Trophoblast cell (in vitro differentiated cells and primary cell): ENCODE results near the gene MAP2K6.

Experiments used
- DNase-seq, 2 donors: peaks; one replicate each; pipeline ENCODE4 v3.0.0-alpha.2; 2016
- H2AFZ ChIP-seq: 2 replicates; pipeline ENCODE4 v1.6.1; 2013; ENCODE audit warnings: low read length, moderate library complexity, mild to moderate bottlenecking; ENCODE audit not compliant: insufficient read depth, poor library complexity
- H2AK5ac ChIP-seq: 2 replicates; pipeline ENCODE4 v1.6.1; 2013; ENCODE audit warnings: mild to moderate bottlenecking, low read length
- H2BK120ac ChIP-seq: 2 replicates; pipeline ENCODE4 v1.6.1; 2013; ENCODE audit warnings: low read length, mild to moderate bottlenecking, moderate library complexity; ENCODE audit not compliant: insufficient read depth, poor library complexity
- H2BK12ac ChIP-seq: 2 replicates; pipeline ENCODE4 v1.6.1; 2013; ENCODE audit warnings: mild to moderate bottlenecking, low read length, moderate library complexity
- H2BK5ac ChIP-seq: 2 replicates; pipeline ENCODE4 v1.6.1; 2013; ENCODE audit warnings: low read length, low read depth, moderate library complexity, mild to moderate bottlenecking; ENCODE audit not compliant: poor library complexity
- H3K14ac ChIP-seq: 2 replicates; pipeline ENCODE4 v1.6.1; 2013; ENCODE audit warnings: mild to moderate bottlenecking, low read length
- H3K18ac ChIP-seq: 2 replicates; pipeline ENCODE4 v1.6.1; 2013; ENCODE audit warnings: mild to moderate bottlenecking, low read length
- H3K23ac ChIP-seq: 2 replicates; pipeline ENCODE4 v1.6.1; 2013; ENCODE audit warnings: low read length
- H3K27ac ChIP-seq: 2 replicates; pipeline ENCODE4 v1.5.1; 2013; ENCODE audit warnings: low read depth, mild to moderate bottlenecking, inconsistent platforms, low read length, moderate library complexity
- H3K27me3 ChIP-seq: 2 replicates; pipeline ENCODE4 v1.6.1; 2013; ENCODE audit warnings: inconsistent platforms, mild to moderate bottlenecking, low read length, moderate library complexity; ENCODE audit not compliant: insufficient read depth
- H3K36me3 ChIP-seq, 2 experiments: 1 replicate in 1 of 2; 2 replicates in 1 of 2; pipeline ENCODE4 v1.6.1; 2013; ENCODE audit warnings: low read length in 2 of 2, mild to moderate bottlenecking in 2 of 2, moderate library complexity in 1 of 2; ENCODE audit not compliant: insufficient read depth in 2 of 2, control insufficient read depth in 1 of 2
- H3K4ac ChIP-seq: 2 replicates; pipeline ENCODE4 v1.6.1; 2013; ENCODE audit warnings: low read depth, mild to moderate bottlenecking, low read length, moderate library complexity
- H3K4me1 ChIP-seq, 2 experiments: 1 replicate in 1 of 2; 2 replicates in 1 of 2; pipeline ENCODE4 v1.6.1; 2013; ENCODE audit warnings: low read length in 2 of 2, mild to moderate bottlenecking in 2 of 2, moderate library complexity in 1 of 2; ENCODE audit not compliant: insufficient read depth in 2 of 2, control insufficient read depth in 1 of 2
- H3K4me2 ChIP-seq: 2 replicates; pipeline ENCODE4 v1.6.1; 2013; ENCODE audit warnings: inconsistent platforms, mild to moderate bottlenecking, low read length, moderate library complexity
- H3K4me3 ChIP-seq: 2 replicates; pipeline ENCODE4 v1.5.1; 2013; ENCODE audit warnings: mild to moderate bottlenecking, low read depth, low read length, inconsistent platforms
- H3K79me1 ChIP-seq: one replicate; pipeline ENCODE4 v1.6.1; 2013; ENCODE audit warnings: low read length
- H3K79me2 ChIP-seq: 2 replicates; pipeline ENCODE4 v1.6.1; 2013; ENCODE audit warnings: low read length, mild to moderate bottlenecking; ENCODE audit not compliant: control insufficient read depth, insufficient read depth, poor library complexity
- H3K9ac ChIP-seq: 2 replicates; pipeline ENCODE4 v1.6.1; 2013; ENCODE audit warnings: mild to moderate bottlenecking, low read length
- H3K9me3 ChIP-seq: 2 replicates; pipeline ENCODE4 v1.6.1; 2013; ENCODE audit warnings: low read depth, mild to moderate bottlenecking, control low read depth, inconsistent platforms, low read length; ENCODE audit not compliant: insufficient read depth
- H4K12ac ChIP-seq: 2 replicates; pipeline ENCODE4 v1.6.1; 2013; ENCODE audit warnings: low read depth, mild to moderate bottlenecking, low read length, moderate library complexity
- H4K8ac ChIP-seq: 2 replicates; pipeline ENCODE4 v1.6.1; 2013; ENCODE audit warnings: low read depth, mild to moderate bottlenecking, low read length, moderate library complexity
- H4K91ac ChIP-seq: one replicate; pipeline ENCODE4 v1.6.1; 2013; ENCODE audit warnings: low read depth, mild to moderate bottlenecking, low read length, moderate library complexity
- WGBS: extraction: QIAGEN DNeasy Blood & Tissue Kit; methylation state at CpG from one replicate; pipeline ENCODE4 v1.1.7; 2013; ENCODE audit warnings: missing lambda C conversion rate; ENCODE audit not compliant: insufficient read length, insufficient coverage; ENCODE audit errors: extremely low coverage; 5-methylcytosine and 5-hydroxymethylcytosine counted together

MAP2K6 gene

DNA sequence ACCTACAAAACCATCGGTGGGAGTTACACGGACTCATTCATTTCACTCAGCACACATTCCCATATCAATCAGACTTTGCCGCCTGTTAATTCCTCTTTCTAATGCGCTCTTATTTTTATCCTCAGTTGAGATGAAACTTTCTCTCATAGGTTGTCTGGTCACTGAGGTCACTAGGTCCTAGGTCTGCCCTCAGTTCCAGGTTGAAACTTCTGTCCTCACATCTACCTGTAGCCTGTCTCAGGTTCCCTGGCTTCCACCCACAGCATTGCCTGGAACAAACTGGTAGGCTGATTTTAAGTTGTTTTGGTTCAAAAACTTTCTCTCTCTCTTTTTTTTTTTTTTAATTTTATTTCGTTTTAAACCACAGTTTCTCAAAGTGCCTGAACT is 119.7 kb downstream of the MAP2K6 start:
- Histone ChIP-seq H4K91ac (no peak overlapping the region), H3K9ac (no peak overlapping the region), H3K4me3 (no peak overlapping the region), H3K4me1 (no peaks in the 10 kb centered on the region), H4K12ac (no peak overlapping the region), H2AFZ (no peak overlapping the region), H3K9me3 (no peaks in the 10 kb centered on the region), H3K4ac (no peak overlapping the region), H3K36me3 (no peaks in the 10 kb centered on the region), H3K23ac (no peak overlapping the region), H3K27me3 (no peaks in the 10 kb centered on the region), H3K14ac (no peak overlapping the region), H4K8ac (no peak overlapping the region), H2BK12ac (no peak overlapping the region), H3K79me2 (no peaks in the 10 kb centered on the region), H3K4me2 (no peak overlapping the region), H3K18ac (no peak overlapping the region), H3K79me1 (no peaks in the 10 kb centered on the region), H2BK5ac (no peak overlapping the region), H2BK120ac (no peak overlapping the region), H2AK5ac (no peak overlapping the region), H3K27ac (no peak overlapping the region)
- WGBS, result no CpG with 5 or more reads among the region's 5 CpGs
- DNase-seq, result no peak

- H4K91ac ChIP-seq, result no peak overlapping the region
- no peak overlapping the region for H2AFZ ChIP-seq
- no peak overlapping the region for H4K12ac ChIP-seq
- no peak overlapping the region for H2AK5ac ChIP-seq
- no peaks in the 10 kb centered on the region for H3K79me1 ChIP-seq
- H3K4me2 ChIP-seq, result no peak overlapping the region
- no peaks in the 10 kb centered on the region for H3K27me3 ChIP-seq
- H3K4ac ChIP-seq, result no peak overlapping the region
- H3K9me3 ChIP-seq, result no peaks in the 10 kb centered on the region
- H3K4me1 ChIP-seq, result peaks cover 0 to under 1% of the 10 kb centered on the region in 2 experiments
- no peak overlapping the region for H4K8ac ChIP-seq
- no peak overlapping the region for H3K14ac ChIP-seq
- H3K36me3 ChIP-seq, result no peaks in the 10 kb centered on the region
- H2BK5ac ChIP-seq, result no peak overlapping the region
- H2BK120ac ChIP-seq, result no peak overlapping the region
- H3K79me2 ChIP-seq, result no peaks in the 10 kb centered on the region
- no peak overlapping the region for H3K9ac ChIP-seq
- no peak for DNase-seq
- no peak overlapping the region for H2BK12ac ChIP-seq
- no CpG with 5 or more reads among the region's 6 CpGs for WGBS
- H3K18ac ChIP-seq, result no peak overlapping the region
- H3K4me3 ChIP-seq, result no peak overlapping the region
- H3K27ac ChIP-seq, result no peak overlapping the region
- no peak overlapping the region for H3K23ac ChIP-seq
Measured at GRCh38 chr17:69535016-69535570, 120.6 kb downstream of the MAP2K6 start.

- no peak overlapping the region for H3K23ac ChIP-seq
- no peak overlapping the region for H3K4ac ChIP-seq
- peak overlapping the region; percentile 11 for H4K91ac ChIP-seq
- no peak overlapping the region for H2AK5ac ChIP-seq
- H3K4me1 ChIP-seq, result peaks cover 0 to 4% of the 10 kb centered on the region in 2 experiments
- no peak overlapping the region for H4K12ac ChIP-seq
- H4K8ac ChIP-seq, result no peak overlapping the region
- no peak overlapping the region for H3K4me3 ChIP-seq
- no peaks in the 10 kb centered on the region for H3K79me1 ChIP-seq
- H3K18ac ChIP-seq, result no peak overlapping the region
- DNase-seq, result no peak
- H3K4me2 ChIP-seq, result no peak overlapping the region
- no peak overlapping the region for H3K27ac ChIP-seq
- H3K27me3 ChIP-seq, result no peaks in the 10 kb centered on the region
- WGBS, result no CpG with 5 or more reads among the region's 2 CpGs
- H3K79me2 ChIP-seq, result no peaks in the 10 kb centered on the region
- H2BK120ac ChIP-seq, result no peak overlapping the region
- H3K36me3 ChIP-seq, result no peaks in the 10 kb centered on the region
- no peak overlapping the region for H2BK5ac ChIP-seq
- no peak overlapping the region for H3K14ac ChIP-seq
- H3K9me3 ChIP-seq, result no peaks in the 10 kb centered on the region
- H2BK12ac ChIP-seq, result no peak overlapping the region
- no peak overlapping the region for H3K9ac ChIP-seq
- H2AFZ ChIP-seq, result no peak overlapping the region
Measured at GRCh38 chr17:69538795-69539194, 124.3 kb downstream of the MAP2K6 start.

DNA sequence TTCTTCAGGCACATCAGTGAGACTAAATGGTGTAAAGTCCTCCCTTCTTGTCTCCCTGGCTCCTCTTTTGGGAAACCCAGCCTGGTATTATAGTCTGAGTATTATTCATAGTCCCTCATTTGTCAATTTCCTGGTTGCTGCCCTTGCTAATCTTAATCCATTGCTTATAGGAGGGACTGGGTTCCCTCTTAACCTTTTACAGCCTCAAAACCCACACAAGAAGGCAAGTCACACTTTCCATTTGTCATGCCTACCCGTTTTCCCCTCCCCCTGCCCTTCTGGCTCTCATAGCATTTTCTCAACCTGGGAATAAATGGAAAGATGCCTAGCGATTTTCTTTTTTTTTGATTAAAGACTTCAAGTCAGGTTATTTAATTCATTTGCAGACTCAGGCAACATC is 124.8 kb downstream of the MAP2K6 start:
- Histone ChIP-seq H2BK120ac (no peak overlapping the region), H3K27ac (no peak overlapping the region), H3K9ac (no peak overlapping the region), H3K79me1 (no peaks in the 10 kb centered on the region), H2BK5ac (no peak overlapping the region), H4K8ac (no peak overlapping the region), H4K12ac (no peak overlapping the region), H3K27me3 (no peaks in the 10 kb centered on the region), H3K9me3 (no peaks in the 10 kb centered on the region), H2AK5ac (no peak overlapping the region), H2AFZ (no peak overlapping the region), H3K36me3 (no peaks in the 10 kb centered on the region), H3K18ac (no peak overlapping the region), H4K91ac (peak overlapping the region; percentile 11), H3K4me1 (peaks cover 0 to 4% of the 10 kb centered on the region in 2 experiments), H3K4me3 (no peak overlapping the region), H3K14ac (no peak overlapping the region), H3K79me2 (no peaks in the 10 kb centered on the region), H3K4ac (no peak overlapping the region), H2BK12ac (no peak overlapping the region), H3K23ac (no peak overlapping the region), H3K4me2 (no peak overlapping the region)
- DNase-seq, result no peak
- WGBS, result no CpG with 5 or more reads among the region's 2 CpGs
